OCI-LY7 (cell line): ENCODE measurements around the gene HSPB6. TPM values are rescaled to one million over a fixed set of nuclear protein-coding genes. Genes with fewer than 3 reads are reported as not detected.

Experiments used
- BruUV-seq: library from RNA; stranded (reverse); fragments of 400-500 nt; replicated peaks from 2 replicates; lab custom pipeline; 2021; lab: Mats Ljungman, UMichigan
- CTCF ChIA-PET: fragments of 300-600 bp; sonication (Branson Sonifier 250); formaldehyde crosslinking; loops from one replicate; lab custom pipeline; 2022; ENCODE audit warnings: antibody characterized with exemption; ENCODE audit not compliant: unreplicated experiment; lab: Charles Lee
- POLR2A ChIA-PET: fragments of 300-600 bp; sonication (Branson Sonifier 250); formaldehyde crosslinking; loops from one replicate; lab custom pipeline; 2022; ENCODE audit warnings: antibody characterized with exemption; lab: Charles Lee
- DNase-seq: peaks from one replicate; pipeline ENCODE4 v3.0.0-alpha.2; 2015; ENCODE audit warnings: low spot score
- H2AFZ ChIP-seq: fragments of 200-600 bp; sonication (generic), shearing (Covaris generic); 2 replicates; pipeline ENCODE4 v1.6.1; 2014; ENCODE audit warnings: mild to moderate bottlenecking, antibody characterized with exemption, low read length, moderate library complexity
- H3K27ac ChIP-seq: fragments of 200-600 bp; sonication (generic); 2 replicates; pipeline ENCODE4 v1.5.1; 2014; ENCODE audit warnings: mixed run types, low read depth, mild to moderate bottlenecking, moderate library complexity, low read length, inconsistent platforms; ENCODE audit not compliant: poor library complexity, severe bottlenecking
- H3K36me3 ChIP-seq: fragments of 200-600 bp; sonication (generic); 2 replicates; pipeline ENCODE4 v1.6.1; 2014; ENCODE audit warnings: mild to moderate bottlenecking, antibody characterized with exemption, low read length, moderate library complexity, mixed read lengths; ENCODE audit not compliant: insufficient read depth
- H3K4me1 ChIP-seq: fragments of 200-600 bp; sonication (generic); 2 replicates; pipeline ENCODE4 v1.5.1; 2014; ENCODE audit warnings: mild to moderate bottlenecking, low read length; ENCODE audit not compliant: insufficient read depth, poor library complexity, severe bottlenecking
- H3K4me2 ChIP-seq: fragments of 200-600 bp; sonication (generic); 2 replicates; pipeline ENCODE4 v1.6.1; 2014; ENCODE audit warnings: mild to moderate bottlenecking, low read length
- H3K4me3 ChIP-seq: fragments of 200-600 bp; sonication (generic); 2 replicates; pipeline ENCODE4 v1.5.1; 2014; ENCODE audit warnings: mild to moderate bottlenecking, low read depth, low read length; ENCODE audit not compliant: poor library complexity, severe bottlenecking
- H3K79me2 ChIP-seq: fragments of 200-600 bp; sonication (generic); 2 replicates; pipeline ENCODE4 v1.6.1; 2016; ENCODE audit warnings: low read depth, mild to moderate bottlenecking, low read length, moderate library complexity, mixed read lengths; ENCODE audit not compliant: insufficient read depth
- H3K9me2 ChIP-seq: fragments of 200-600 bp; sonication (generic); 2 replicates; pipeline ENCODE4 v1.6.1; 2016; ENCODE audit warnings: mild to moderate bottlenecking, low read length, mixed read lengths; ENCODE audit not compliant: insufficient read depth
- H3K9me3 ChIP-seq: fragments of 200-600 bp; sonication (generic); 2 replicates; pipeline ENCODE4 v1.6.1; 2014; ENCODE audit warnings: mild to moderate bottlenecking, mixed run types, low read length, mixed read lengths
- H4K20me1 ChIP-seq: fragments of 200-600 bp; sonication (generic); 2 replicates; pipeline ENCODE4 v1.6.1; 2014; ENCODE audit warnings: mild to moderate bottlenecking, antibody characterized with exemption, low read length, moderate library complexity, mixed read lengths; ENCODE audit not compliant: insufficient read depth
- EZH2phosphoT487 ChIP-seq: fragments of 200-600 bp; sonication (generic); IDR thresholded peaks from 2 replicates; pipeline ENCODE4 v1.6.1; 2018; ENCODE audit warnings: low read depth, borderline replicate concordance, mild to moderate bottlenecking, mixed run types, antibody characterized with exemption, low read length, moderate library complexity, mixed read lengths
- intact Hi-C: fragments of 100-400 bp; cut with micrococcal nuclease; formaldehyde crosslinking; loops from one replicate; pipeline ENCODE4 v1.10.0; 2022; ENCODE audit not compliant: unreplicated experiment
- total RNA-seq, 2 experiments: library from RNA; depleted of rRNA in 1 of 2; stranded (reverse); fragments of >200 nt in 1 of 2; shearing (Covaris generic) in 1 of 2; gene quantifications; 2 replicates each; pipeline ENCODE4 v1.2.3, GENCODE V29; 2014 to 2022
- TF ChIP-seq, protein P1 (sequence below): fragments of 200-600 bp; sonication (generic); conservative IDR thresholded peaks from 2 replicates; pipeline ENCODE4 v1.5.1; 2014; ENCODE audit warnings: mild to moderate bottlenecking, antibody characterized with exemption, low read length, moderate library complexity, mixed read lengths

The HSPB6 gene
- total RNA-seq, 2 experiments from 2014 or later, result 1.7 TPM; not detected in 1

GRCh38 chr19:35790981-35791813 lies 34.4 kb upstream of the HSPB6 start:
- Histone ChIP-seq H3K4me1 (no peaks in the 10 kb centered on the region), H3K27ac (no peak overlapping the region), H3K4me2 (no peak overlapping the region), H3K9me3 (no peaks in the 10 kb centered on the region), H4K20me1 (no peaks in the 10 kb centered on the region), H3K36me3 (no peaks in the 10 kb centered on the region), H3K79me2 (no peaks in the 10 kb centered on the region), H3K9me2 (no peaks in the 10 kb centered on the region), H2AFZ (no peak overlapping the region), H3K4me3 (no peak overlapping the region)
- intact Hi-C loops, result loop anchor here (1.0 kb wide), 1 partner anchor 98 kb away; no protein-coding TSS in a partner anchor
- POLR2A ChIA-PET, result no interaction called here
- peak; percentile 56 for DNase-seq
- BruUV-seq, result no TSS peak
- TF ChIP-seq EZH2phosphoT487, result no peak
- TF ChIP-seq, protein P1, sequence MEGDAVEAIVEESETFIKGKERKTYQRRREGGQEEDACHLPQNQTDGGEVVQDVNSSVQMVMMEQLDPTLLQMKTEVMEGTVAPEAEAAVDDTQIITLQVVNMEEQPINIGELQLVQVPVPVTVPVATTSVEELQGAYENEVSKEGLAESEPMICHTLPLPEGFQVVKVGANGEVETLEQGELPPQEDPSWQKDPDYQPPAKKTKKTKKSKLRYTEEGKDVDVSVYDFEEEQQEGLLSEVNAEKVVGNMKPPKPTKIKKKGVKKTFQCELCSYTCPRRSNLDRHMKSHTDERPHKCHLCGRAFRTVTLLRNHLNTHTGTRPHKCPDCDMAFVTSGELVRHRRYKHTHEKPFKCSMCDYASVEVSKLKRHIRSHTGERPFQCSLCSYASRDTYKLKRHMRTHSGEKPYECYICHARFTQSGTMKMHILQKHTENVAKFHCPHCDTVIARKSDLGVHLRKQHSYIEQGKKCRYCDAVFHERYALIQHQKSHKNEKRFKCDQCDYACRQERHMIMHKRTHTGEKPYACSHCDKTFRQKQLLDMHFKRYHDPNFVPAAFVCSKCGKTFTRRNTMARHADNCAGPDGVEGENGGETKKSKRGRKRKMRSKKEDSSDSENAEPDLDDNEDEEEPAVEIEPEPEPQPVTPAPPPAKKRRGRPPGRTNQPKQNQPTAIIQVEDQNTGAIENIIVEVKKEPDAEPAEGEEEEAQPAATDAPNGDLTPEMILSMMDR, result peak; percentile 66; the same call in 1 of the 2 replicates
- CTCF ChIA-PET, result no interaction called here

- no peak overlapping the region for H3K4me3 ChIP-seq
- H3K4me1 ChIP-seq, result no peaks in the 10 kb centered on the region
- no peak for TF ChIP-seq EZH2phosphoT487
- TF ChIP-seq, protein P1, result no peak
- no peaks in the 10 kb centered on the region for H3K79me2 ChIP-seq
- H3K9me2 ChIP-seq, result no peaks in the 10 kb centered on the region
- DNase-seq, result no peak
- intact Hi-C loops, result no loop called here
- H2AFZ ChIP-seq, result no peak overlapping the region
- no peaks in the 10 kb centered on the region for H3K9me3 ChIP-seq
- H3K36me3 ChIP-seq, result no peaks in the 10 kb centered on the region
- H3K4me2 ChIP-seq, result no peak overlapping the region
- POLR2A ChIA-PET, result interaction anchor here (0.6 to 1.0 kb wide), 2 partner anchors 46 to 83 kb away, joined by 3 to 4 read pairs; no protein-coding TSS in a partner anchor
- CTCF ChIA-PET, result no interaction called here
- H4K20me1 ChIP-seq, result no peaks in the 10 kb centered on the region
- H3K27ac ChIP-seq, result no peak overlapping the region
- no TSS peak for BruUV-seq
Measured at GRCh38 chr19:35789978-35790944, 33.4 kb upstream of the HSPB6 start.
